GM21447 (cell line): Measurements from ENCODE around the gene NCR3LG1.
A peak's percentile ranks its signal among the peaks of the same experiment; 100 is the strongest.

Experiments used
- ATAC-seq: cut with Tn5 transposase; IDR thresholded peaks from one replicate; pipeline ENCODE4 v1.9.1; 2021; ENCODE audit not compliant: unreplicated experiment

NCR3LG1 gene

DNA sequence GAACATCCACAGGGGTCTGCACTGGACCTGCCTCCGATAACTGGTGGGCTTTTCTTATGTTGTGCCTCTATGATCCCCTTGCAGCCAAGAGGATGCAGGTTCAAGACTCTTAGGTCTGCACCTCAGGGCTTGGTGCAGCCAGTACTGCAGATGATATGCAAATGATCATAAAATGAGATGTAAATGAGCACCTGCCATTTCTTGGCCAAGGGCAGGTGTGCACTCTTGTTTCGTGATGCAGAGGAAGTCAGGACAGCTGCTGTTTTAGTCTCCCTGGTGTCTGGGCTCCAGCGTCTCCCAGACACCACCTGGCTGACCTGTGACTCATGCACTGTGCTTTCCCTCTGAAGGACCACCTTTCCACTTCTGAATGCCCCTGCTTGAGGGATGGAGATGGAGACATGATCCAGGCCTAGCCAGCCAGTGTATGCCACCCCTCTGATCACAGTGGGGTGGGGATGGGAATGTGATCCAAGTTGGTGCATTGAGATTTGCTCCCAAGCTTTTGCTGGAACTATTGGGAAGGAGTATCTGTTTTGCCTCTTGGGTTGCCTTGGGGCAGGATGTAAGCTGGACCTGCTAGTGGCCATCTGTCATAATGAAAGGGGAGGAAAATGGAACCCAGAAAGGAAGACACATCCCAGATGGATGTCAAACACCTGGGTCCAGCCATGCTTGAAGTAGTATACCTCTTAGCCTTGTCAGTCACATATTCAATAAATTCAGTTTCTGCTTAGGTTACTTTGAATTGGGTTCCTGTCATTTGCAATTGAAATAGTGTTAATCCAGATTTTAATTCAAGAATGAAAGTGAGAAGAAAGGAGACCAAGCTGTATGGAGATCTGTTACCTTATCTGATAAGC lies 40.1 kb downstream of the NCR3LG1 start:
- ATAC-seq, result no peak

DNA sequence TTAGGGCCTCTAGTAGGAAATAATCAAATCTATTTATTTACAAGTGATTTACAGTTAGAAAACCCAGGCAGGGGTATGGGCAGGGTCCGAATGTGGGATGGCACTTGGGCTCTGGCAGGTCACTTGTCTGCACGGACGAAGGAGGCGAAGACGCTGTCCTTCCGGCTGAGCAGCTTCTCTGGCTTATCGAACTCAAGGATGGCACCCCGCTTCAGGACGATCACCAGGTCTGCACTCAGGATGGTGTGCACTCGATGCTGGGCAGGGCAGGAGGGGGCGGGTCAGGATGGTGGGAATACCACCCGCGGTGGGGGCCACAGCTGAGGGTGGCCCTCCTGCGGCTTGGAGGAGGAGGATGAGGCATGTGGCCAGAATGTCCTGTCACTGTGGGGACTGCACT lies 41.3 kb downstream of the NCR3LG1 start:
- no peak for ATAC-seq

DNA sequence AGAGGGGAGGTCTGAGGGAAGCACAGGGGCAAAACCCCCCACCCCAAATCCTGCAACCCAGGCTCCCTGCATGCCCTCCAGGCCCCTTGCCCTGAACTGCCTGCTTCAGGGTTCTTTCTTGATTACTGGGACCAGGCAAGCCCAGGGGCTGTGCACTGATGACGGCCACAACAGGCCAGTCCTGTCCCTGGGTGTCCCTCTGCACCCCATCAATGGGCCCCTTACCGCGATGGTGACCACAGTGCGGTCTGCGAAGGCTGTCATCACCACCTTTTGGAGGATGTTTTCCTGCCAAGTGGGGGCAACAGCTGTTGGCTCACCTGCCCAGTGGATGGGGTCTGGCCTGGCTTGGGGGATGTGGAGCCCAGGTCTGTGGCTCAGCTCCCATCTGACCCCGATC lies 41.9 kb downstream of the NCR3LG1 start:
- ATAC-seq, result no peak

DNA sequence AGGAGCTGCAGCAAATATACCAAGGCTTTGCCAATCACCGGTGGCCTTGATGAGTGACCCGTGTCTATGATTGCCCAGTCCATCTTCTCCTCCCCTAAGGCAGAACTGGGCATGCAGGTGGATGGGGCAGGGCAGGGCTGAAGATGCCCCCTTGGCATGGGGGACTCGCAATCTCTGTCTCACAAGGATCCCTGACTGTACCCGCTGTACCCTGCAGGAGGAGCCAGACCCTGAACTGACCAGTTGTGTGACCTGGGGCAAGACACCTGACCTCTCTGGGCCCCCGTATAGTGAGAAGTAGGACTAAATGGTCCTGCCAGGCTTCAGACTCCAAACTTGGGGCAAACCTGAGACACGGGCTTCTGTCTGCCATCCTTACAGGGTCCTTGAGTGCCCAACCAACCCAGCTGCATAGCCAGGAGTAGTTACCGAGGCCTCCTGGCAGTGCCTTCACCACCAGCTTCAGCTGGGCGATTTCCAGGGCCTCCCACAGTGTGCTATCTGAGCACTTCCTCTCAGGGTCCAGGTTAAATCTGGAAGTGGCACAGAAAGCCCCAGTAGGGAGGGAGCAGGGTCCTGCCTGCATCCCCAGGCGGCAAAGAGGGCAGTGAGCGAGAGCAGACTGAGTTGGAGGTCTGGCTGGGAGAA lies 43.3 kb downstream of the NCR3LG1 start:
- ATAC-seq, result no peak

DNA sequence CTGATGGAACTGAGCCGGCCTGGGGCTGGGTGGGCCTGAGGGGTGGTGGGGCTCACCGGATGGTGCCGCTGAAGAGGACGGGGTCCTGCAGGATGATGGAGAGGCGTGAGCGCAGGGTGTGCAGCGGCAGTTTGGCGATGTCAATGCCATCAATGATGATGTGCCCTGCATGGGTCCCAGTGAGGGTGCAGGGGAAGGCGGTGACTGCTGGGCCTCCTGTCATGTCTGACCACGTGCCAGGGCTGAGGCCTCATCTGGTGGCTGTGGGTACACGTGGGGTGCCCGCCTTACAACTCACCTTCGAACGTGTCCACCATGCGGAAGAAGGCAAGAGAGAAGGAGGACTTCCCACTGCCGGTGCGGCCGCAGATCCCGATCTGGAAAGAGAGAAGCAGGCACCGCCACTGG lies 44.0 kb downstream of the NCR3LG1 start:
- ATAC-seq, result no peak

DNA sequence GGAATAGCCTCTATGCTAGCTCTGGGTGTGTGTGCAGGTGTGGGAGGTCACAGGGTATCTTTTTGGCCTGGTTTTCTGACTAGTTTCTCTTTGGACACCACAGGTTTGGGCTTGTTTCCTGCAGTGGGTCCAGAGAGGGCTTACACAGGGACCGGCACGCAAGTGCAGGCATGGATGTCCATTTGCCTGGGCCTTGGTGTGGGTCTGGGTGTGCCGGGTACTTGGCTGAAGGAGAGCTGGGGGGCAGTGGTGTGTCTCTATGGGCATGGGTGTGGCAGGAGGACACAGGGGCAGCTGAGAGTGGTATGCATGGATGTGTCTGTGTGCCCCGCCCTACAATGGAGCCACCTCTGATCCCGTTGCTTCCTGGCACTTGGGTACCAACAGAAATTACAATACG lies 44.4 kb downstream of the NCR3LG1 start:
- no peak for ATAC-seq

DNA sequence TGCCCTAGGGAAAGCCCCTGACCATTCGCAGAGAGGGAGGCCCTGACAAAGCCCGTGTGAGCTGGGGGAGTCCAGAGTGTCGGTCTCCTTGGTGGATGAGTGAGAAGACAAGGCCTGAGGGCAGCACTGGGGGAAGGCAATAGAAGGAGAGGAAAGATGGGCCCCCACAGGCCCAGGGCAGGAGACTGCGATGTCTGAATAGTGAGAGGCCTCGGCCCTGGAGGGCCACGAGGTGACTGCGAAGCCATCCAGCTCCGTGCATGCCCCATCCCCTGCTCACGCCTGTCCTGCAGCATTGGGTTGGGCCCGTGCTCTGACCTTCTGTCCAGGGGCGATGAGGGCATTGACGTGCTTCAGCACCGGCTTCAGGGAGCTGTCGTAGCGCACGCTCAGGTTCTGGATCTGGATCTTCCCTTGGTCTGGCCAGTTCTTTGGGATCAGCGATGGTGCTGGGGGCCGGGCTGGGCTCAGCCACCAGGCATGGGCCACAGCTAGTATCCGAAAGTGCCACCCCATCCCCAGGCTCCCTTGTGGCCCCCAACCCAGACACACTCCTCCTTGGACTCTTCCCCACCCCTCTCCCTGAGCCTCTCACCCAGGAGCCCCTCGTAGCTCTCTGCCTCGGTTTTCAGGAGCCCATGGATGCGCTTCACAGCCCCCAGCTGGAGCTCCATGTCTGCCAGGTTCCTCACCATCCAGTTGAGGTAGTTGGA lies 45.2 kb downstream of the NCR3LG1 start:
- ATAC-seq, result no peak

DNA sequence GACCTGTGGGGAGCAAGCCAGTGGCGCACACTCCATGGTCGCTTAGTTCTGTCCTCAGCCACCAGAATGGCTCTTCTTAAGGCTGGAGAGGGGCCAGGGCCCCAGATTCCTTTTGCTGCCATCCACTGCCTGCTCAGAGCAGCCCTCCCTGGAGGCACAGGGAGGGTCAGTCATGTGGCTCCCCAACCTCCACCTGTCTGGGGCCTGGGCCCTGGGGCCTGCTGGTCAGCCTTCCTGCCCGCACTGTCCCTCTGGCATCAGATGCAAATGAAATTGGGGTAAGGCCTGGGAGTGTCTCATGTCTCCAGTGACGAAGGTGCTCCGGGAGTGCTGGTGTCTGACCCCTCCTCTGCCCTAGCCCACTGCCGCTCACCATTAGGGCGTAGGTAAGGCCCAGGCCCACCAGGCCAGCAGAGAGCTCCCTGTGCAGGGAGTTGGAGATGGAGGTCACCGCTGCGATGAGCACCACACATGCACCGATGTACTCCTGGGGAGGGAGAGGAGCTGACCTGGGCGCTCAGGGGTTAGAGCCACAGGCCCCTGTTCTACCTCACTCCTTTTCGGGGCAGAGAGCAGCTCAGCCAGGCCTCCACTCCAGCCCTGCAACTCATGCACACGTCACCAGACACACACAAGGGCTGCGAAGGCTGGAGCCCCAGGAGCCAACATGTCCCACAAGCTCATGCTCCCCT lies 45.9 kb downstream of the NCR3LG1 start:
- no peak for ATAC-seq

DNA sequence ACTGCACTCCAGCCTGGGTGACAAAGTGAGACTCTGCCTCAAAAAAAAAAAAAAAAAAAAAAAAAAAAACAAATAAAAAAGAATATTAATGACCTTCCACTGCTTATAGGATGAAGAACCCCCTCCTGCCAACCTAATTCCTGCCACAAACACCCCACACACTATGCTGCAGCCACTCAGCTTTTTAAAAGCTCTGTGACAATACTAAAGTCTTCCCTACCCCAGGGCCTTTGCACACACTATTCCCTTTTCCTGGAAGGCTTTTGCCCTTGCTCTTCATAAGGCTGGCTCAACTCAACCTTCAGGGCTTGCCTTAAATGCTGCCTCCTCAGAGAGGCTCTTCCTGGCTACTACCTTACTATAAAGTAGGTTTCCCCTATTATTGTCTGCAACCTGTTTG lies 47.6 kb downstream of the NCR3LG1 start:
- ATAC-seq, result no peak

DNA sequence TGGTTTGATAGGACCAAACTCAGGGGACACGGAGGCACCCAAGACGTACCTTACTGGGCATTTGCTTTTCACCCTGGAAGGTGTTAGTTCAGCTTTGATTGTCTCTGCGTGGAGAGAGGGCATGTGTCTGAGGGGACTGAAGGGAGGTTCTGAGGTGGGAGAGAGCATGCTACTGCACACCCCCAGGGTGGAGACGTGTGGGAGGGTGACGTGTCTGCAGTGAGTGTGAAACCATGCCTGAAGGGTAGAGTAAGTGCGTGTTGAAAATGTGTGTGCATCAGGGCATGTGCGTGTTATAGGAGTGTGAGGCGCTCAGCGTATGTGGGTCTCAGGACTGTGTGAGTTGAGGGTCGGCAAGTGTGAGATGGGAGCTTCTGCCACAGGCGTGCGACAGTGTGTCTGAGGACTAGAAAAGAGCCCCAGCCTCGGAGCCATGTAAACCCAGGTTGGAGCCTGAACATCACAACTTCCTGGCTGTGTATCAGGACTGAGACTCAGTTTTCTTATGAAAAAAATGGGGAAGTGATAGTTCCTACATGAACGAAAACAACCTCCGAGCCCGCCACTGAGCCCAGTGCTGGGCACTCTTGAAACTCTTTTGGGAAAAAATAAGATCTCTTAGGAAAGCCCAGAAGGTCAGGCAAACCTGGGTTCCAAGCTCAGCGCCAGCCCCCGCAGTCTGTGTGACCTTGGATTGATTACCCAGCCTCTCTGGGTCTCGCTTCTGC lies 48.6 kb downstream of the NCR3LG1 start:
- peak; percentile 72 for ATAC-seq

DNA sequence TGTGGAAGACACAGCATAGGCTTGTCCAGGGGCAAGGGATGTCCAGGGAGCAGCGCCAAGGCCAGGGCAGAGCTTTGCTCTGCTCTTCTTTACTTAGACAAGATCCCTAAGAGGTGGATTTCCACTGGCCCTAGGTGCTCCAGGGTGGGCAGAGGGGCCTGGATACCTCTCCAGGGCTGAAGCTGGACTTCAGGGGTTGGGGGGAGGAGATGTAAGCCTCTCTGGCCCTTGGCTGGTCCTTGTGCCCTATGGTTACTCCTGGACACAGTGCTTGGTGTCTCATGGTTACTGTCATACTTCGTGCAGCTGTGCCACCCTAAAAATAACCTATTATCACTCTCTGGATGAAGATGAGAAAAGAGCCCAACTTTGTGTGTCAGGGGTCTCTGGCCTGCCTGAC lies 49.7 kb downstream of the NCR3LG1 start:
- no peak for ATAC-seq

DNA sequence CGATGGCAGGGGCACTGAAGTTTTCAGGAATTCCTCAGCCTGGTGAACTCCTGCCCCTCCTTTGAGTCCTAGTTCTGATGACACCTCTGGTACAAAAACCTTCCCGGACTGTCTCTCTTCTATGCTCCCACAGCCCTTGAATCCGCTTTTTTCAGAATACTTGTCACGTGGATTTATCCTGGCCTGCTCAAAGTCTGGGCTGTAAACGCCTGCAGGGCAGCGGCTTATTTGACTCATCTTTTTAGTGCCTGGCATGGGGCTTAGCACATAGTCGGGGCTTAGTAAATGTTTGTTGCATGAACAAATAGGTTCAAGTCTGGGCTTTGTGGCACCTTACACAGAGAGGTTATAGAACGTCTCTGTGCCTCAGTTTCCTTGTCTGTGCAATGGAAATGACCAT lies 50.2 kb downstream of the NCR3LG1 start:
- ATAC-seq, result no peak

DNA sequence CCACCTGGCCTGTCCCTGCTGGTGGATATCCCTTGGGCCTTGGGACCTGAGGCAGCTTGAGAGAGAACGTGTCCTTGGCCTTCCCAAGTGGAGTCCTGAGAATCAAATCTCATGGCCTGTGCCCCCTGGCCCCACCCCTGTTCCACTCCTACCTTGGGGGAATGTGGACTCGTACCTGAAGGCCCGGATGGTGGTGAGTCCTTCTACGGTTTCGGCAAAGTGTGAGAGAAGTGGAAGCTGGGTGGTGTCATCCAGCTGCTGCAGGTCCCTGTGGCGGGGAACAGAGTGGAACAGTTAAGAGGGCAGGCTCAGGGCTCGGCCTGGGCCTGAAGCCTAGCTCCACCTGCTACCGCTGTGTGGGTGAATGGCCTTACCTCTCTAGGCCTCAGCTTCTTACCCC lies 50.9 kb downstream of the NCR3LG1 start:
- ATAC-seq, result no peak

DNA sequence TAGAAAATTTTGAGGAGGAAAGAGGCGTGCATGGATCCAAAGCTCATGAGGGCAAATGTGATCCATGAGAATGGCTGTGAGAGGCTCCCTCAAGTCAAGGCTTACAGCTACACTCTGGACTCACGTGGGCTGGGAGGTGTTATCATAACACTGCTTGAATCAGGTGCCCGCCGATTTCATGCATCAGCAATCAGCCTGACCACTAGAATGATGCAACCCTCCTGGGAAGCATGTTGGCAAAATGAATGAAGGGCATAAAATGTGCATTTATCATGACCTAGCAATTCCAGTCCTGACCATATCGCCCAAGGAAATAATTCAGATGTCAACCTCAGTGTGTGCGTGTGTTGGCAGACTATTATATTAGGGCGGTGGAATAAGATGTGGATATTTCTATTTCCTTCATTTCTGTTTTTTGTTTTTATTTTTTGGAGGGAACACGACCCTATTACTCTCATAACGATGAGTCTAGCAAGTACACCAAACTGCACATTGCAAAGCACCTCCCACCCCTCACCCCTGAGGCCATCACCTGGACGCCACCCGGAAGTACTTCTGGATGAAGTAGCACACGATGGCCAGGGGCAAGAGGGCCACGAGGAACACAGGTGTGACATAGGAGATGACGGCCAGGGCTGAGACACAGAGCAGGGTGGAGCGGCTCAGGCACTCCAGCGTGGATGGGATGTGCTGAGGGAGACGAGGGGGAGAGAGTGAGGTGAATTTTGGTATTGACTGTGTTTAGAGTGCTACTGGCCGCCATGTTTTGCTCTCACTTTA lies 52.6 kb downstream of the NCR3LG1 start:
- ATAC-seq, result no peak

DNA sequence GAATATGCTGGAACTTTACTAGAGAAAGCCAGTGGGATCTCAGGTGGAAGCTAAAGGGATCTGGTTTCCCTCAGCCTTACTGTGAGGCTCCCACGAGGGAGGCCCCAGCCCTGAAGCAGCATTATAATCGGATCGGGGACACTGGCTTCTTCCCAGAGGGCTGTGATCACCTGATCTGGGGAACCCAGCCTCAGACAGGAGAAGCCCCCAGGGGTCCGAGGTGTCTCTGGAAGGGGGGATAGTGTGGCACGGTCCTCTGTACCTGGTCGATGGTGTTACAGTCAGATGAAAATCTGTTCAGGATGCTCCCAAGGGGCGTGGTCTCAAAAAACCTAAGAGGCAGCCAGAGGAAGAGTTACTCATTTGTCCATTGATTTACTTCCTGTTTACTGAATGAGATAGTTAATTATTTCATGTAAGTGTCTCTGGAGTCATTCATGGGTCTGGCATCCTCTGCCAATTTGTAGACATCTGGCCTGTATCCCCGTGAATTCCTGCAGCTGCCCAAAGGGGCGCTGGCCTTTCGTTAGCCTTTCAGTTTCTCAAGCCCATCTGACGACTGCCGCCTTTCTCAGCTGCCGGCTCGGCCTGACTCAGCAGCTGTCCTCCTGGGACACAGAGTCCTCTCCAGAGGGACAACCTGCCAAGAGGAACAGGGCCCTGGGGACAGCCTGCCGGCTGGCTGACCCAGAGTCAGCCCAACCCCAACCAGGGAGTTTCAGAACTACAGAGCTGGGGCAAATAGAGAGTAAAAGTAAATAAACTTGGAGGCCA lies 53.8 kb downstream of the NCR3LG1 start:
- ATAC-seq, result peak; percentile 51

DNA sequence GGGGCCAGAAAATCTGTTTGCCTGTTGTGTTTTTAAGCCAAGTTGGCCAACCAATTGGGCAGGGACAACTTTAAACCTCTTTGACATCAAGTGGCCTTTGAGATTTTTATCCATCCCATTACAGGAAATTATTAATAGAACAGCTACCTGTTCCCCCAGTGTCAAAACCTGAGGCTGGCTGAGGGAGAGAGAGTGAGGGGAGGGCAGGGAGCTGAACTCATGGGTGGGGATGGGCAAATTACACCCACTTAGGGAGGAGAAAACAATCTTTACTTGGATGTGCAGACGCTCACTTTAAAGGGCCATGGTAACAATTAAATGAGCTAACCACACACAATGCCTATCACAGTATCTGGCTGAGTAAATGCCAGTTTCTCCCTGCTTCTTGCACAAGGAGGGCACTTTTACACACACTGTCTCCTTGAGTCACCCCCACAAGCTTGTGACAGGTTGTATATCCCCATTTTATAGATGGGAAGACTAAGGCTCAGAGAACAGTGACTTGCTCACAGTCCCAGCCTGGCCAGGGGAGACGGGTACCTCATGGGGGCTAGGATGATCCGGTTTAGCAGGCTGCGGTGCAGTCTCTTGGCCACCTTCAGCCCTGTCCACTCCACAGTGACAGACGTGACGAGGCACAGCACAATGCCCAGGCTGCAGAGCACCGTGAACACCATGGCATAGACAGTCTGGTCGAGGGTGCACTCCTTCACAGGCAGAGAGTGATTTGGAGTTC lies 54.6 kb downstream of the NCR3LG1 start:
- no peak for ATAC-seq

DNA sequence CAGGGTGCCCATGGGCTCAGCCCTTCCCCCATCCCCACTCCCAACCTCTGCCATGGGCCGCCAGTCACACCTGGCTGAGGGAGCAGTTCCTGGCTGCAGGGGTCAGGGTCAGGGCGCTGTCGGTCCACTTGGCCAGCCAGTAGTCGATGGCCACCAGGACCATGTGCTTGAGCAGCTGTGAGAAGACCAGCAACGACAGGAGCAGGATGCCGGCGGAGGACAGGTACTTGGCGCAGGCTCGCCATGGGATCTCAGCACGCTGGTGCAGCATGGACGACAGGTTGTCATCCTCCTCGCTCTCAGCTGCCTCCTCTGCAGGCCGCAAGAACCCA lies 55.2 kb downstream of the NCR3LG1 start:
- no peak for ATAC-seq

DNA sequence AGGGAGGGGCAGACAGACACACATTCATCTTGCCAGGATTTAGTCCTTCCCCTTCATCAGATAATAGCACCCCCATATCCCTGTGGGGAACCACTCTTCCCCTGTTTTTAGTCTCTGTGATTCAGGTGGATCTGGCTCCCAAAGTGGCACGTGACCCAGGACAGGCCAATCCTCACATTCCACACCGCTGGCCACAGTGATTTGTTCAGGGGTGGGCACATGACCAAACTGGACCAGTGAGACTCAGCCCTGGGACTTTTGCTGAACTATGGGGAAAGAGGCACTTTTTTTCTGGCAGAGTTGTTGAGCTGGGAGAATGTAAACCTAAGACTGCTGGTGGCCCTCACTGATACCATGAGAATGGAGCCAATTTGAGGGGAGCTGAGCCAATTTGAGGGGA lies 56.0 kb downstream of the NCR3LG1 start:
- ATAC-seq, result no peak

DNA sequence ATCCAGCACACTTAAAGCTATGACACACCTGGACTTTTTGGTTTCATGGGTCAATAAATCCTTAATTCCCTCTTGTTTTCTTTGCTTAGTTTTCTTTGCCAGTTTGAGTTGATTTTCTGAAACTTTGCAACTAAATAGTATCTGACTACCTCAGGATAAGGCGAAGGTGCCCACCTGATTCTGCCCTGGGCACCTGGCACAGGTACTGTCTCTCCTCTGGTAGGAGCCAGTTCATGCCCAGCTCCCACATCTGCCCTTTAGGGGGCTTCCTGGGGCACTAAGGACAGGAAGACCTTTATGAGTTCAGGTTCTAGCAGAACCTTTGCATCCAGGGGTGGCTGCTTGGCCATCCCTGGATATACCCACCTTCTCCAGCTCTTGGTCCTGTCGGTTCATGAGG lies 56.4 kb downstream of the NCR3LG1 start:
- no peak for ATAC-seq
